Measurements from ENCODE around the gene FRMD5.

Gene FRMD5

DNA sequence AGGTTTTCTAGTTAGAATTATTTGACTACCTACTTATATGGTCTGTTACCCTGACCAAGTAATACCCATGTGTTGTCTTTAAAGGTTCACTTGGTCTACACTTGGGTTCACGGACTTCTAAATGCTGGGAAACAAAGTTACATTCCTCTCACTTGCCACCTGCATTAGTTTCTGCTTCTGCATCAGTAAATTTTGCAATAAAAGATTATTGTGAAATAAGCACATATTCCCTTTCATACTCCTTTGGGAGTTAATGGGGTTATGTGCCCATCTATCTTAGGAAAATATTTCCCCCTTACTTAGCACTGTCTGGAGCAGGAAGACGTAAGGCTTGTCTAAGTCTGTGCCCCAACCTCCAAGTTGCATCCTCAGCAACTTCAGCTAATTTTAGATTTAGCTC, 160.7 kb downstream of the FRMD5 start:
- TF ChIP-seq, protein P1, sequence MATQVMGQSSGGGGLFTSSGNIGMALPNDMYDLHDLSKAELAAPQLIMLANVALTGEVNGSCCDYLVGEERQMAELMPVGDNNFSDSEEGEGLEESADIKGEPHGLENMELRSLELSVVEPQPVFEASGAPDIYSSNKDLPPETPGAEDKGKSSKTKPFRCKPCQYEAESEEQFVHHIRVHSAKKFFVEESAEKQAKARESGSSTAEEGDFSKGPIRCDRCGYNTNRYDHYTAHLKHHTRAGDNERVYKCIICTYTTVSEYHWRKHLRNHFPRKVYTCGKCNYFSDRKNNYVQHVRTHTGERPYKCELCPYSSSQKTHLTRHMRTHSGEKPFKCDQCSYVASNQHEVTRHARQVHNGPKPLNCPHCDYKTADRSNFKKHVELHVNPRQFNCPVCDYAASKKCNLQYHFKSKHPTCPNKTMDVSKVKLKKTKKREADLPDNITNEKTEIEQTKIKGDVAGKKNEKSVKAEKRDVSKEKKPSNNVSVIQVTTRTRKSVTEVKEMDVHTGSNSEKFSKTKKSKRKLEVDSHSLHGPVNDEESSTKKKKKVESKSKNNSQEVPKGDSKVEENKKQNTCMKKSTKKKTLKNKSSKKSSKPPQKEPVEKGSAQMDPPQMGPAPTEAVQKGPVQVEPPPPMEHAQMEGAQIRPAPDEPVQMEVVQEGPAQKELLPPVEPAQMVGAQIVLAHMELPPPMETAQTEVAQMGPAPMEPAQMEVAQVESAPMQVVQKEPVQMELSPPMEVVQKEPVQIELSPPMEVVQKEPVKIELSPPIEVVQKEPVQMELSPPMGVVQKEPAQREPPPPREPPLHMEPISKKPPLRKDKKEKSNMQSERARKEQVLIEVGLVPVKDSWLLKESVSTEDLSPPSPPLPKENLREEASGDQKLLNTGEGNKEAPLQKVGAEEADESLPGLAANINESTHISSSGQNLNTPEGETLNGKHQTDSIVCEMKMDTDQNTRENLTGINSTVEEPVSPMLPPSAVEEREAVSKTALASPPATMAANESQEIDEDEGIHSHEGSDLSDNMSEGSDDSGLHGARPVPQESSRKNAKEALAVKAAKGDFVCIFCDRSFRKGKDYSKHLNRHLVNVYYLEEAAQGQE (IDR thresholded peaks at IDR 0.05; ENCODE audit: insufficient read depth in 1 of 2, low read depth in 2 of 2, low read length in 2 of 2): no peak
- TF ChIP-seq FOXP2 (optimal IDR thresholded peaks at IDR 0.05; ENCODE audit: borderline replicate concordance, extremely low read depth, extremely low read length, insufficient read depth) (no peak), TAF1 (IDR thresholded peaks at IDR 0.05; ENCODE audit: borderline replicate concordance, insufficient read depth, low read length) (no peak), SIN3A (IDR thresholded peaks at IDR 0.05; ENCODE audit: borderline replicate concordance, insufficient read depth, low read length) (no peak), POLR2AphosphoS5 (IDR thresholded peaks at IDR 0.05; ENCODE audit: low read depth, low read length) (no peak)

DNA sequence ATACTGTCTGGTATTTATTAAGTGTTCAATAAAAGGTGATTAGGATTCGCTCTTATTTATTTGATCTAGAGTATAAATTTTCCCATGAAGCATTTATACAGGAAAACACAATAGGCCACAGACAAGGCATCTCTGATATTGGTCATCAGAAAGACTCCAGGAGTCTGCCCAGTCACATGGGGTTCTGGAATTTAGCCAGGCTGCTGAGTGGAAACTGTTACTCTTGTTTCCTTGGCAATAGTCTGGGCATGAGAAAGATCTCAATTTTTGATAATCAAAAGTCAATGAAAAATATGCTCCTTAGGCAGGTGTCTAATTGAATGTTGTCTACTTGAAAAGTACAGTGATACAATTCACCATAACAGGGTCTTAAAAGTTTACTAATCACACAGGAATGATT, 161.2 kb downstream of the FRMD5 start:
- TF ChIP-seq POLR2AphosphoS5 (IDR thresholded peaks at IDR 0.05; ENCODE audit: low read depth, low read length) (no peak), FOXP2 (optimal IDR thresholded peaks at IDR 0.05; ENCODE audit: borderline replicate concordance, extremely low read depth, extremely low read length, insufficient read depth) (no peak), TAF1 (IDR thresholded peaks at IDR 0.05; ENCODE audit: borderline replicate concordance, insufficient read depth, low read length) (no peak), SIN3A (IDR thresholded peaks at IDR 0.05; ENCODE audit: borderline replicate concordance, insufficient read depth, low read length) (no peak)
- TF ChIP-seq, protein P1 (IDR thresholded peaks at IDR 0.05; ENCODE audit: insufficient read depth in 1 of 2, low read depth in 2 of 2, low read length in 2 of 2): no peak

DNA sequence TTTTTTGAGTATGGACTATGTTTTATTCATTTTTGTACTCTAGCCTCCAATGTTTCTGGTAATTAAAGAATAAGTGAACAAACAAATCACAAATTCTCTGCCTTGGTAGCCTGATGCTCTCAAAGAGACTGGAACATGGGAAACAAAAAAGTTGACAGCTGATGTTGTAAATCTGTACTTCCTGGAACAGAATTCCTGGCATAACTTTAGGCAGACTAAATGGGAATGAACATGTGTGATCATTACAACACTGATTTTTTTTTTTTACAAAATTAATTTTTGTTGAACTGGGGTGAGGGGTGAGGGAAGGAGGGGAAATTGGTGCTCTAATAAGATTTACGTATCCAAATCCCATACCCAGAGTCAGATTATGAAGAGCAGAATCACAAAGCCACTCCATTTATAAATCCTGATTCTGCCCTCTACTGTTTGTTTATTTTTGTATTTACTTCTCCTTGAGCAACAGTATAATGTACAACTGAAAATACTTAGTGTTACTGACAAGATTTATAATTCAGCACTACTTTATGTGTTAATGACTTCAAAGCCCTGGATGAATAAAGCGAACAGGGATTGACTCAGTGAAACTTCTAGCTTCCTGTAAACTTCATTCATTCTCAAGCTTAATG, 165.0 kb downstream of the FRMD5 start:
- TF ChIP-seq, protein P1 (IDR thresholded peaks at IDR 0.05; ENCODE audit: insufficient read depth in 1 of 2, low read depth in 2 of 2, low read length in 2 of 2): no peak
- no peak for TF ChIP-seq FOXP2 (optimal IDR thresholded peaks at IDR 0.05; ENCODE audit: borderline replicate concordance, extremely low read depth, extremely low read length, insufficient read depth)
- TF ChIP-seq SIN3A (IDR thresholded peaks at IDR 0.05; ENCODE audit: borderline replicate concordance, insufficient read depth, low read length): no peak
- no peak for TF ChIP-seq POLR2AphosphoS5 (IDR thresholded peaks at IDR 0.05; ENCODE audit: low read depth, low read length)
- no peak for TF ChIP-seq TAF1 (IDR thresholded peaks at IDR 0.05; ENCODE audit: borderline replicate concordance, insufficient read depth, low read length)

DNA sequence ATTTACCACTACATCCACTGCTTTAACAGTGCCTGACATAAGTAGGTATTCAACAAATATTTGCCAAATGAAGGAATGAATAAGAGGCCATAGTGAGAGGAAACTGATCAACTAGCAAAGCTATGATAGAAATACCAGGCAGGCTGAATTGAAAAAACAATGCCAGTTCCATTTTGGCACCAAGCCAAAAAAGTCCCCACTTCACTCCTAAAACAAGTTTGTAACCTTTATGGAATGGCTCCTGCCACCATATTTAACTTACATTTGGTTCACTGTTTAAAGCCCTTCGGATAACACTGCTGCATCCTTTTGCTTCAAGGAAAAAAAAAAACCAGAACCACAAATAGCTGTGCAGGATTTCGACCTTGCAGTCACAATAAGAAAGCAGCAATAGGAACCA, 166.1 kb downstream of the FRMD5 start:
- TF ChIP-seq SIN3A (IDR thresholded peaks at IDR 0.05; ENCODE audit: borderline replicate concordance, insufficient read depth, low read length): no peak
- TF ChIP-seq FOXP2 (optimal IDR thresholded peaks at IDR 0.05; ENCODE audit: borderline replicate concordance, extremely low read depth, extremely low read length, insufficient read depth): no peak
- no peak for TF ChIP-seq TAF1 (IDR thresholded peaks at IDR 0.05; ENCODE audit: borderline replicate concordance, insufficient read depth, low read length)
- no peak for TF ChIP-seq POLR2AphosphoS5 (IDR thresholded peaks at IDR 0.05; ENCODE audit: low read depth, low read length)
- TF ChIP-seq, protein P1 (IDR thresholded peaks at IDR 0.05; ENCODE audit: insufficient read depth in 1 of 2, low read depth in 2 of 2, low read length in 2 of 2): no peak

All from PFSK-1 (cell line).